ENCODE data around the gene TMEM244. TPM values are rescaled to one million over a fixed set of nuclear protein-coding genes. Genes with fewer than 3 reads are reported as not detected.

TMEM244 gene
- total and polyA plus RNA-seq, 9 of the 15 experiments (the other 6 are each of a cell fraction or from before 2014, with no cell fraction given) = not detected

DNA sequence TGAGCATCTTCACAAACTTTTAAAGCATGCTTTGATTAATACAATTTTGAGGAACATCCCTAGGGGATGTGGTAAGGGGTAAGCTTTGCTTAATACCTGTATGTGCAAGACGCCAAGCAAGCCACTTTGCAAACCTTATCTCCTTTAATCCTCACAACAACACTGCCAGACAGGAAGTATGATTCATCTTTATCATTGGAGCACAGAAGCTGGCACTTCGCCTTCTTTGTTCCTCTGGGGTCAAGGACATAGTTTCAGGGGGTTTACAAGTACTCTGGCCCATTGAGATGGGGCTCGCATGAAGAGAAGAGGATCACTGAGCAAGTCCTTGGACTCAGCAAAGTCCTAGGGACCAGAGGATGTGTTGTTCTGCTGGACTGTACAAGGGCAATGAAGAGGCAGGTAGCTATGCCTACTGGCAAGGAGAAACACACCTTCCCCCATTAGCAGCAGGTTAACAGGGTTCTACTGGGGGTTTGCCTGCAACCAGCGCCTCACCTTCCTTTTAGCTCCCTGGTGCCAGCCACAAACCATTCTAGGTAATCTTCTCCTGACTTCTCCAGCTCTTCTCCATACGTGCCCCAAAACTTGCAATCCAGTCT, 8.8 kb downstream of the TMEM244 start (continued):
- TF ChIP-seq, protein P1, sequence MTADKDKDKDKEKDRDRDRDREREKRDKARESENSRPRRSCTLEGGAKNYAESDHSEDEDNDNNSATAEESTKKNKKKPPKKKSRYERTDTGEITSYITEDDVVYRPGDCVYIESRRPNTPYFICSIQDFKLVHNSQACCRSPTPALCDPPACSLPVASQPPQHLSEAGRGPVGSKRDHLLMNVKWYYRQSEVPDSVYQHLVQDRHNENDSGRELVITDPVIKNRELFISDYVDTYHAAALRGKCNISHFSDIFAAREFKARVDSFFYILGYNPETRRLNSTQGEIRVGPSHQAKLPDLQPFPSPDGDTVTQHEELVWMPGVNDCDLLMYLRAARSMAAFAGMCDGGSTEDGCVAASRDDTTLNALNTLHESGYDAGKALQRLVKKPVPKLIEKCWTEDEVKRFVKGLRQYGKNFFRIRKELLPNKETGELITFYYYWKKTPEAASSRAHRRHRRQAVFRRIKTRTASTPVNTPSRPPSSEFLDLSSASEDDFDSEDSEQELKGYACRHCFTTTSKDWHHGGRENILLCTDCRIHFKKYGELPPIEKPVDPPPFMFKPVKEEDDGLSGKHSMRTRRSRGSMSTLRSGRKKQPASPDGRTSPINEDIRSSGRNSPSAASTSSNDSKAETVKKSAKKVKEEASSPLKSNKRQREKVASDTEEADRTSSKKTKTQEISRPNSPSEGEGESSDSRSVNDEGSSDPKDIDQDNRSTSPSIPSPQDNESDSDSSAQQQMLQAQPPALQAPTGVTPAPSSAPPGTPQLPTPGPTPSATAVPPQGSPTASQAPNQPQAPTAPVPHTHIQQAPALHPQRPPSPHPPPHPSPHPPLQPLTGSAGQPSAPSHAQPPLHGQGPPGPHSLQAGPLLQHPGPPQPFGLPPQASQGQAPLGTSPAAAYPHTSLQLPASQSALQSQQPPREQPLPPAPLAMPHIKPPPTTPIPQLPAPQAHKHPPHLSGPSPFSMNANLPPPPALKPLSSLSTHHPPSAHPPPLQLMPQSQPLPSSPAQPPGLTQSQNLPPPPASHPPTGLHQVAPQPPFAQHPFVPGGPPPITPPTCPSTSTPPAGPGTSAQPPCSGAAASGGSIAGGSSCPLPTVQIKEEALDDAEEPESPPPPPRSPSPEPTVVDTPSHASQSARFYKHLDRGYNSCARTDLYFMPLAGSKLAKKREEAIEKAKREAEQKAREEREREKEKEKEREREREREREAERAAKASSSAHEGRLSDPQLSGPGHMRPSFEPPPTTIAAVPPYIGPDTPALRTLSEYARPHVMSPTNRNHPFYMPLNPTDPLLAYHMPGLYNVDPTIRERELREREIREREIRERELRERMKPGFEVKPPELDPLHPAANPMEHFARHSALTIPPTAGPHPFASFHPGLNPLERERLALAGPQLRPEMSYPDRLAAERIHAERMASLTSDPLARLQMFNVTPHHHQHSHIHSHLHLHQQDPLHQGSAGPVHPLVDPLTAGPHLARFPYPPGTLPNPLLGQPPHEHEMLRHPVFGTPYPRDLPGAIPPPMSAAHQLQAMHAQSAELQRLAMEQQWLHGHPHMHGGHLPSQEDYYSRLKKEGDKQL (CRISPR knock-in tag; IDR thresholded peaks at IDR 0.05; ENCODE audit: borderline replicate concordance) = no peak
- TF ChIP-seq BCOR (IDR thresholded peaks at IDR 0.05) = no peak
- TF ChIP-seq, protein P2, sequence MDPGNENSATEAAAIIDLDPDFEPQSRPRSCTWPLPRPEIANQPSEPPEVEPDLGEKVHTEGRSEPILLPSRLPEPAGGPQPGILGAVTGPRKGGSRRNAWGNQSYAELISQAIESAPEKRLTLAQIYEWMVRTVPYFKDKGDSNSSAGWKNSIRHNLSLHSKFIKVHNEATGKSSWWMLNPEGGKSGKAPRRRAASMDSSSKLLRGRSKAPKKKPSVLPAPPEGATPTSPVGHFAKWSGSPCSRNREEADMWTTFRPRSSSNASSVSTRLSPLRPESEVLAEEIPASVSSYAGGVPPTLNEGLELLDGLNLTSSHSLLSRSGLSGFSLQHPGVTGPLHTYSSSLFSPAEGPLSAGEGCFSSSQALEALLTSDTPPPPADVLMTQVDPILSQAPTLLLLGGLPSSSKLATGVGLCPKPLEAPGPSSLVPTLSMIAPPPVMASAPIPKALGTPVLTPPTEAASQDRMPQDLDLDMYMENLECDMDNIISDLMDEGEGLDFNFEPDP (CRISPR knock-in tag; IDR thresholded peaks at IDR 0.05) = no peak
- TF ChIP-seq ETS2 (tag; IDR thresholded peaks at IDR 0.05; ENCODE audit: borderline replicate concordance, poor library complexity, severe bottlenecking) = no peak
- peak; percentile 98 for TF ChIP-seq SOX6 (IDR thresholded peaks at IDR 0.05)
- no peak for TF ChIP-seq SAFB (IDR thresholded peaks at IDR 0.05; ENCODE audit: borderline replicate concordance, low read depth, low read length)
- TF ChIP-seq ZFP36 (IDR thresholded peaks at IDR 0.05; ENCODE audit: low read depth, low read length, partially characterized antibody) = no peak
- TF ChIP-seq EP400 (IDR thresholded peaks at IDR 0.05) = no peak; the same call in 1 of the 2 replicates
- 0 out of 2 replicates have a peak, but pooled peaks have one; percentile 65 for TF ChIP-seq ZNF197 (CRISPR knock-in tag; IDR thresholded peaks at IDR 0.05; ENCODE audit: low read depth)
- TF ChIP-seq KLF13 (tag; IDR thresholded peaks at IDR 0.05; ENCODE audit: borderline replicate concordance, low read depth) = no peak
- TF ChIP-seq ILF3 (IDR thresholded peaks at IDR 0.05; ENCODE audit: borderline replicate concordance) = peak; percentile 72; the same call in 1 of the 2 replicates
- TF ChIP-seq, protein P3, sequence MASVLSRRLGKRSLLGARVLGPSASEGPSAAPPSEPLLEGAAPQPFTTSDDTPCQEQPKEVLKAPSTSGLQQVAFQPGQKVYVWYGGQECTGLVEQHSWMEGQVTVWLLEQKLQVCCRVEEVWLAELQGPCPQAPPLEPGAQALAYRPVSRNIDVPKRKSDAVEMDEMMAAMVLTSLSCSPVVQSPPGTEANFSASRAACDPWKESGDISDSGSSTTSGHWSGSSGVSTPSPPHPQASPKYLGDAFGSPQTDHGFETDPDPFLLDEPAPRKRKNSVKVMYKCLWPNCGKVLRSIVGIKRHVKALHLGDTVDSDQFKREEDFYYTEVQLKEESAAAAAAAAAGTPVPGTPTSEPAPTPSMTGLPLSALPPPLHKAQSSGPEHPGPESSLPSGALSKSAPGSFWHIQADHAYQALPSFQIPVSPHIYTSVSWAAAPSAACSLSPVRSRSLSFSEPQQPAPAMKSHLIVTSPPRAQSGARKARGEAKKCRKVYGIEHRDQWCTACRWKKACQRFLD (CRISPR knock-in tag; IDR thresholded peaks at IDR 0.05) = no peak
- TF ChIP-seq HMG20B (CRISPR knock-in tag; IDR thresholded peaks at IDR 0.05) = no peak
- no peak for TF ChIP-seq E2F3 (CRISPR knock-in tag; IDR thresholded peaks at IDR 0.05)
- no peak for TF ChIP-seq ZNF274 (IDR thresholded peaks at IDR 0.05; ENCODE audit: borderline replicate concordance, low read depth, low read length)
- TF ChIP-seq PHB (CRISPR knock-in tag; IDR thresholded peaks at IDR 0.05) = no peak
- TF ChIP-seq RBM14 (IDR thresholded peaks at IDR 0.05; ENCODE audit: borderline replicate concordance, insufficient read depth, low read depth, low read length) = no peak
- TF ChIP-seq, protein P4, sequence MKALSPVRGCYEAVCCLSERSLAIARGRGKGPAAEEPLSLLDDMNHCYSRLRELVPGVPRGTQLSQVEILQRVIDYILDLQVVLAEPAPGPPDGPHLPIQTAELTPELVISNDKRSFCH (CRISPR knock-in tag; IDR thresholded peaks at IDR 0.05) = no peak
- TF ChIP-seq, protein P4 (tag; IDR thresholded peaks at IDR 0.05) = no peak
- no peak for TF ChIP-seq NCOA4 (IDR thresholded peaks at IDR 0.05; ENCODE audit: partially characterized antibody)

All from K562 (cell line).